GM18868 (cell line): ENCODE measurements around the gene DBP.

Experiments
- ATAC-seq: cut with Tn5 transposase; IDR thresholded peaks from one replicate; pipeline ENCODE4 v1.9.1; 2021; ENCODE audit warnings: mild to moderate bottlenecking, moderate library complexity; ENCODE audit not compliant: unreplicated experiment

The DBP gene

GRCh38 chr19:48613852-48614435, 23.2 kb downstream of the DBP start:
- ATAC-seq, result no peak

GRCh38 chr19:48613024-48613851, 23.9 kb downstream of the DBP start:
- no peak for ATAC-seq

- ATAC-seq, result no peak
Observed at GRCh38 chr19:48611872-48612271, 25.3 kb downstream of the DBP start.

GRCh38 chr19:48609571-48610108, 27.5 kb downstream of the DBP start:
- ATAC-seq, result no peak

GRCh38 chr19:48608798-48609263, 28.3 kb downstream of the DBP start:
- peak; percentile 39 for ATAC-seq

- no peak for ATAC-seq
Observed at GRCh38 chr19:48607359-48607755, 29.8 kb downstream of the DBP start.

- no peak for ATAC-seq
Observed at GRCh38 chr19:48606463-48607358, 30.5 kb downstream of the DBP start, which contains the start of gene SPACA4. SPACA4 (plus strand) TSS chr19:48606742; CDS start chr19:48606979, 237 bp downstream.

GRCh38 chr19:48603850-48604249, 33.3 kb downstream of the DBP start:
- ATAC-seq, result no peak

- ATAC-seq, result no peak
Observed at GRCh38 chr19:48603449-48603848, 33.7 kb downstream of the DBP start.

GRCh38 chr19:48603001-48603400, 34.2 kb downstream of the DBP start:
- ATAC-seq, result no peak

- no peak for ATAC-seq
Observed at GRCh38 chr19:48600679-48601417, 36.3 kb downstream of the DBP start.

GRCh38 chr19:48598996-48599700, 38.0 kb downstream of the DBP start:
- no peak for ATAC-seq

- no peak for ATAC-seq
Observed at GRCh38 chr19:48596679-48597465, 40.3 kb downstream of the DBP start.

- ATAC-seq, result no peak
Observed at GRCh38 chr19:48596237-48596636, 40.9 kb downstream of the DBP start.

- no peak for ATAC-seq
Observed at GRCh38 chr19:48595833-48596232, 41.3 kb downstream of the DBP start.

GRCh38 chr19:48595171-48595570, 42.0 kb downstream of the DBP start:
- ATAC-seq, result no peak

GRCh38 chr19:48591021-48591420, 46.2 kb downstream of the DBP start:
- ATAC-seq, result no peak

GRCh38 chr19:48588670-48589401, 48.3 kb downstream of the DBP start:
- no peak for ATAC-seq
